Right atrium auricular region (tissue), 2 donors: Measurements from ENCODE around the gene YPEL4. TPM values are rescaled to one million over a fixed set of nuclear protein-coding genes. Genes with fewer than 3 reads are reported as not detected.

Experiments used
- DNase-seq: peaks from one replicate; pipeline ENCODE4 v3.0.0-alpha.2; 2019; ENCODE audit warnings: low spot score
- H3K27ac ChIP-seq, 2 donors: fragments of 200-600 bp; sonication (generic); 1 replicate in 1 of 2; 2 replicates in 1 of 2; pipeline ENCODE4 v1.5.1; 2016 to 2019
- H3K27me3 ChIP-seq, 2 donors: fragments of 200-600 bp; sonication (generic); one replicate each; pipeline versions ENCODE4 v1.5.1 to v1.6.0; 2017 to 2019
- H3K36me3 ChIP-seq: fragments of 200-600 bp; sonication (generic); one replicate; pipeline ENCODE4 v1.5.1; 2016
- H3K4me1 ChIP-seq, 2 donors: fragments of 200-600 bp; sonication (generic); one replicate each; pipeline versions ENCODE4 v1.5.1 to v1.6.0; 2017 to 2019
- H3K4me3 ChIP-seq, 2 donors: fragments of 200-600 bp; sonication (generic); 1 replicate in 1 of 2; 2 replicates in 1 of 2; pipeline ENCODE4 v1.5.1; 2017 to 2019; ENCODE audit warnings: mild to moderate bottlenecking in 1 of 2, moderate library complexity in 1 of 2
- H3K9me3 ChIP-seq, 2 donors: fragments of 200-600 bp; sonication (generic); one replicate each; pipeline ENCODE4 v1.5.1; 2019
- total RNA-seq, 2 donors: library from RNA; depleted of rRNA; stranded (reverse); fragments of >200 nt; gene quantifications; one replicate each; pipeline ENCODE4 v1.1.0, GENCODE V29; 2016
- TF ChIP-seq, protein P1 (sequence below), 2 donors: fragments of 200-600 bp; sonication (generic); IDR thresholded peaks; one replicate each; pipeline ENCODE4 v1.5.1; 2019; ENCODE audit warnings: antibody characterized with exemption in 2 of 2

The YPEL4 gene
- total RNA-seq, 2 donors from 2014 or later, result 0.55 to 0.63 TPM

DNA sequence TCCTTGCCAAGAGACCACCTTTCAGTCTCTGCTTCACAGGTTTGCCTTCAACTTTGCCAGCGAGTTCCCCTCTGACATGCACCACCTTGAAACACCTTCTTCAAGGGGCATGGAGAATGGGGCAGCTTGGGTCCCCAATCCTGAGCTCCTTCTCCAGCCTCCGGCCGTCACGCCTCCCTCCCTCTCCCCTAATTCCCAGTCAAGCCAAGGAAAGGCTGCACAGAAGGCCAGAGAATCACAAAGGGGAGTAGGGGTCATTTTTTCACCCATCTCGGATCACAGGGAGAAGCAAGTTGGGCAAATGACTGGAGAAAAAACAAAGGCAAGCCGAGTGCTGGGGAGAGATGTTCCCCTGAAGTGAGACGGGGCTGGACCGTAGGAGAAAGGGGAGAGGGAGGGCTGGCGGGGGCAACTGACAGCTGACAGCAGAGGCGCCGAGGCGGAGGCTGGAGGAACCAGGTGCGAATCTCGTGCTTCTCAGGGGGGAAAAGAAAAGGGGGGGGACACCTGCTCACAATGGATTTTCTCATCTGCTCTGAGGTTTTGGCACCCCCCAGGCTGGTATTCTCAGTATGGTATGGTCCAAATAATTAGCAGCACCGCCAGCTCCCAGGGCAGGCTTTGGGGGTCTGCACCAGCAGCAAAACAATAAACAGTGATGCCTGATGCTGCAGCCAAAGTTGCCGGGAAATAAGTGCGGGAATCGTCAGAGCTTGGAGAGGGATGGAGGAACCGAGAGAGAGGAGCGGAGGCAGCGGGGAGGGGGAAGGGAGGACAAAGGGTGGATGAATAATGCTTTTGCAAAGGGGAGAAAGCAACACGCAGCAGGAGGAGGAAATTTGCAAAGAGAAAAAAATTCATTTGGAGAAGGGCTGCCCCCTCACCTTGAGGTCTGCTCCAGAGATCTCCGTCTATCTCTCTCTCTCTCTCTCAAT, 644 bp downstream of the YPEL4 start:
- Histone ChIP-seq H3K36me3 (no peaks in the 10 kb centered on the region), H3K4me3 (peak overlapping the region; percentile 29 to 48), H3K4me1 (peaks cover 0 to 59% of the 10 kb centered on the region in 2 donors), H3K9me3 (no peaks in the 10 kb centered on the region), H3K27ac (peak overlapping the region in 1 of 2 donors; percentile 32), H3K27me3 (peaks cover 9 to 32% of the 10 kb centered on the region in 2 donors)
- DNase-seq, result no peak
- TF ChIP-seq, protein P1, sequence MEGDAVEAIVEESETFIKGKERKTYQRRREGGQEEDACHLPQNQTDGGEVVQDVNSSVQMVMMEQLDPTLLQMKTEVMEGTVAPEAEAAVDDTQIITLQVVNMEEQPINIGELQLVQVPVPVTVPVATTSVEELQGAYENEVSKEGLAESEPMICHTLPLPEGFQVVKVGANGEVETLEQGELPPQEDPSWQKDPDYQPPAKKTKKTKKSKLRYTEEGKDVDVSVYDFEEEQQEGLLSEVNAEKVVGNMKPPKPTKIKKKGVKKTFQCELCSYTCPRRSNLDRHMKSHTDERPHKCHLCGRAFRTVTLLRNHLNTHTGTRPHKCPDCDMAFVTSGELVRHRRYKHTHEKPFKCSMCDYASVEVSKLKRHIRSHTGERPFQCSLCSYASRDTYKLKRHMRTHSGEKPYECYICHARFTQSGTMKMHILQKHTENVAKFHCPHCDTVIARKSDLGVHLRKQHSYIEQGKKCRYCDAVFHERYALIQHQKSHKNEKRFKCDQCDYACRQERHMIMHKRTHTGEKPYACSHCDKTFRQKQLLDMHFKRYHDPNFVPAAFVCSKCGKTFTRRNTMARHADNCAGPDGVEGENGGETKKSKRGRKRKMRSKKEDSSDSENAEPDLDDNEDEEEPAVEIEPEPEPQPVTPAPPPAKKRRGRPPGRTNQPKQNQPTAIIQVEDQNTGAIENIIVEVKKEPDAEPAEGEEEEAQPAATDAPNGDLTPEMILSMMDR (IDR thresholded peaks at IDR 0.05), result no peak

DNA sequence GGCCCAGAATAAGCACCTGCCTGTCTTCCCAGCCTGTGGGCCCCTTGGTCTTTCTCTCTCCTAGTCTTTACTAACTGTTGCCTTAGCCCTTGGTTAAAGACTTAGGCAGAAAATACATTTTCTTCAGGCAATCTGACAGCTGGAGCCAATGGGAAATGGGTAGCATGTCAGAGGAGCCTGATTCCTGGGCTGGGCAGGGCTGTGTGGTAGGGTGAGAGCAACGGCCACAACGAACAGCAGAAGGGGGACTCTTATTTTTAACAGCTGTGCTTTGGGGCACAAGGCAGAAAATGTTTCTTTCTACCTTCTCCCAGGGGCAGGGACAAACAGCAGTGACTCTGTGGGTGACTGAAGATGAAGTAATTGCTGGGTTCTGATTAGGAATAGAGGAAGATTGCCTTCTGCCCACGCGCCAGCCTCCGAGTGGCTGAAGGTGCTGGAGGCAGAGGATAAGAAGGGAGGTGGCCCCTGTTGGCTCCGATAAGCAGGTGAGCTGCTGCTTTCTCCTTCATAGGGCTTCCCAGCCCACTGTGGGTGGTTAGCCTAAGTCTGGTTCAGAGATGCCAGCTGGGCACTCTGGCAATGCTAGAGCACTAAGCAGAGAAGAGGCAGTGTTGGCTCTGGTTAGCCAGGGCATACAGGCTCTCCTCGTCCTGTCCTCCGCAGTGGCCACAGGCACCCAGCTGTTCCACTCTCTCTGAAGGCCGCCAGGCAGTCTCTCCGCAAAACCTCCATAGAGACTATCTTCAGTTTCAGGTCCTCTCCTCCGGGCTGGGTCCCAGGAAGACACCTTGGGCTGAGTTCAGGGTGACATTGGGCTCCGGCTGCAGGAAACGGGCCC, 1.5 kb downstream of the YPEL4 start:
- peaks cover 0 to 59% of the 10 kb centered on the region in 2 donors for H3K4me1 ChIP-seq
- H3K27ac ChIP-seq, result no peak overlapping the region
- H3K27me3 ChIP-seq, result peaks cover 9 to 32% of the 10 kb centered on the region in 2 donors
- peak overlapping the region in 1 of 2 donors; percentile 48 for H3K4me3 ChIP-seq
- H3K36me3 ChIP-seq, result no peaks in the 10 kb centered on the region
- TF ChIP-seq, protein P1 (IDR thresholded peaks at IDR 0.05), result no peak
- DNase-seq, result no peak
- no peaks in the 10 kb centered on the region for H3K9me3 ChIP-seq

DNA sequence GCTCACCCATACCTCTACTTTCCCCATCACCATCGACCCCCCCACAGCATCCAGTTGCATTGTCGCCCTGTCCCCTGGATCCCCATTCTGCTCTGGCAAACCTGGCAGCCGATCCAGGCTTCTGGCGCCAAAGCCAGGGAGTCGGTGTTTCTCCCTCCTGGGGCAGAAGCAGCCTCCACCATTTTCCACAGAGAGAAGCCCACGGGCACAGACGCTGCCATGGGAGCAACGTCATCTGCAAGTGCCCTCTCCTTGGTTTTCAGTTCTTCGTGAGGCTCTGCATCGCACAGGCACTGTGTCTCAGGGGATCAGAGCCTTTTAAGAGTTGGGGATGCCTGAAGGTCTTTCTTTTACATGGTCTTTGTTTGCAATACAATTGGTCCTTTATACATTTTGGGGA, 2.3 kb downstream of the YPEL4 start:
- no peak overlapping the region for H3K4me3 ChIP-seq
- peaks cover 0 to 59% of the 10 kb centered on the region in 2 donors for H3K4me1 ChIP-seq
- H3K36me3 ChIP-seq, result no peaks in the 10 kb centered on the region
- DNase-seq, result no peak
- H3K27ac ChIP-seq, result no peak overlapping the region
- peaks cover 9 to 32% of the 10 kb centered on the region in 2 donors for H3K27me3 ChIP-seq
- TF ChIP-seq, protein P1 (IDR thresholded peaks at IDR 0.05), result no peak
- no peaks in the 10 kb centered on the region for H3K9me3 ChIP-seq

DNA sequence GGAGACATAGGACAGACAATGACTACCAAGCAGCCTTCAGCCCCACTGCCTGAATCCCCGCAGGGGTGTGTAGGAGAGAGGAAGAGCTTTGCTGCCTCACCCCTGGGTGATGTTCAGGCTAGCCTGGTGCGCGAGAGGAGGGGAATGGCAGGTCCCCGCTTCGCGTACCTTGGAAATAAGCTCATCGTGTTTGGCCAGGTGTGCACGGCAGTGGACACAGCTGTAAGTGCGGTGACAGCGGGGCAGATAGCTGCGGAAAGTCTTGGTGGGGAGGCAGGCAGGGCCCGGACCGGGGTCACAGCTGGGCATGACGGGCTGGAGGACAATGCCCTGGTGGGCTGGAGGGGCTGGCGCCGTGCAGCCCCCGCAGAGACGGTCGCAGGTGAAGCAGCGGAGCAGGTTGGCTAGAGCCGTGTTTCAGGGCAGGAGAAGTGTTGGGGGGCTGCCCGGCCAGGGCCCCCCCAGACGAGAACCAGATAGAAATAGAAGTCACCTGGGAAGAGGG, 2.9 kb downstream of the YPEL4 start:
- H3K27ac ChIP-seq, result no peak overlapping the region
- TF ChIP-seq, protein P1 (IDR thresholded peaks at IDR 0.05), result no peak

DNA sequence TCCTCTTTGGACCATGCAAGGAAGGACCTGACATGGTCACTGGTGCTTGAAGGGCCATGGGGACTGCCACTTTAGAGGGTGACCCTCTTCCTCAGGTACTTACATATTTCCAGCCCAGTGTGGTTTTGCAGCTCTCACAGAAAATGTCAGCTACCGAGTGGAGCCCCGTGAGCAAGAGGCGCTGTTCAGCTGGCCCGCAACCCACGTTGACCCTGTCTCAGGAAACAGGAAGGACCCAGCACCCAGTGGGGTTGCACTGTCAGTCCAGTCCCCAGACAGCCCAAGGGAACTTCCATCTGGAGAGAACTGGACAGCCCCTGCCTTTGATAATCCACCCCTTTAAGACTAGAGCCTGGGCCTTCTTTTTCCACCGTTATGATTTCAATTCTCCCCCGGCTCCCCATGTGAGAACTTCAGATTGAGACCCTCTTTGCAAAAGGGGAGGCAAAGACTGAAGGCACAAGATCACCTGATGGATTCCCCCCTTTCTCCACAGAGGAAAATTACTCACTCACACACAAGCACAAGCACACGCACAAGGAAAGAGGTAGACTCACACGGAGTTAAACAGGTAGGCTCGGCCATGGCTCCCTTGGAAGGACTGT, 3.4 kb downstream of the YPEL4 start:
- H3K4me1 ChIP-seq, result peaks cover 0 to 61% of the 10 kb centered on the region in 2 donors
- H3K36me3 ChIP-seq, result no peaks in the 10 kb centered on the region
- peak overlapping the region in 1 of 2 donors; percentile 10 for H3K27ac ChIP-seq
- peaks cover 9 to 32% of the 10 kb centered on the region in 2 donors for H3K27me3 ChIP-seq
- H3K4me3 ChIP-seq, result no peak overlapping the region
- TF ChIP-seq, protein P1 (IDR thresholded peaks at IDR 0.05), result no peak
- H3K9me3 ChIP-seq, result no peaks in the 10 kb centered on the region
- no peak for DNase-seq

More for the DNA sequence above, 2.9 kb downstream of the YPEL4 start:
- Histone ChIP-seq H3K4me1 (peaks cover 0 to 59% of the 10 kb centered on the region in 2 donors), H3K9me3 (no peaks in the 10 kb centered on the region), H3K4me3 (no peak overlapping the region), H3K36me3 (no peaks in the 10 kb centered on the region), H3K27me3 (peaks cover 9 to 32% of the 10 kb centered on the region in 2 donors)
- no peak for DNase-seq
